LNCAP (cell line): ENCODE measurements around the gene HMGB4.

Experiments
- TF ChIP-seq, protein P1 (sequence below): fragments of 450-650 bp; IDR thresholded peaks from 2 replicates; pipeline ENCODE4 v1.5.1; 2017; ENCODE audit warnings: mild to moderate bottlenecking

HMGB4 gene

GRCh38 chr1:33863779-33864178 is at the start of gene HMGB4:
TSS of gene HMGB4 (plus strand) at chr1:33864079. CDS start at chr1:33864192, 113 bp downstream.
- TF ChIP-seq, protein P1, sequence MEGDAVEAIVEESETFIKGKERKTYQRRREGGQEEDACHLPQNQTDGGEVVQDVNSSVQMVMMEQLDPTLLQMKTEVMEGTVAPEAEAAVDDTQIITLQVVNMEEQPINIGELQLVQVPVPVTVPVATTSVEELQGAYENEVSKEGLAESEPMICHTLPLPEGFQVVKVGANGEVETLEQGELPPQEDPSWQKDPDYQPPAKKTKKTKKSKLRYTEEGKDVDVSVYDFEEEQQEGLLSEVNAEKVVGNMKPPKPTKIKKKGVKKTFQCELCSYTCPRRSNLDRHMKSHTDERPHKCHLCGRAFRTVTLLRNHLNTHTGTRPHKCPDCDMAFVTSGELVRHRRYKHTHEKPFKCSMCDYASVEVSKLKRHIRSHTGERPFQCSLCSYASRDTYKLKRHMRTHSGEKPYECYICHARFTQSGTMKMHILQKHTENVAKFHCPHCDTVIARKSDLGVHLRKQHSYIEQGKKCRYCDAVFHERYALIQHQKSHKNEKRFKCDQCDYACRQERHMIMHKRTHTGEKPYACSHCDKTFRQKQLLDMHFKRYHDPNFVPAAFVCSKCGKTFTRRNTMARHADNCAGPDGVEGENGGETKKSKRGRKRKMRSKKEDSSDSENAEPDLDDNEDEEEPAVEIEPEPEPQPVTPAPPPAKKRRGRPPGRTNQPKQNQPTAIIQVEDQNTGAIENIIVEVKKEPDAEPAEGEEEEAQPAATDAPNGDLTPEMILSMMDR, result no peak

DNA sequence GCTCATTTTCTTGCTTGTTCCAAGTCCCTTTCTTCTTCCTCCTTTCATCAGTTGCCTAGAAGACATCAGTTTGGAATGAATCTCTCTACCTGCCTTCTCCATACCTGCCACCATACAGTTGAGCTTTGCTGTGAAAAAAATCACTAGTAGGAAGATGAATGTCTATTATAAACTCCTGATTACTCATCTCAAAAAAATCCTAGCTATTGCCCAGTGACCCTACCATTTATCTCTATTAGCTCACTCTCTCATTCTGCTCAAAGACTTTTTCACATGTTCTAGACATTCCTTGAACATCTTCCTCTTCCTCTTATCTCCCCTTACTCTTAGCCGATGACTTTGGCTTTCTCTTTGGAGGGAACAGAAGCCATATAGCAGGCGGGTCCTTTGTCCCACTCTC is 49.7 kb upstream of the HMGB4 start:
- TF ChIP-seq, protein P1, result no peak

DNA sequence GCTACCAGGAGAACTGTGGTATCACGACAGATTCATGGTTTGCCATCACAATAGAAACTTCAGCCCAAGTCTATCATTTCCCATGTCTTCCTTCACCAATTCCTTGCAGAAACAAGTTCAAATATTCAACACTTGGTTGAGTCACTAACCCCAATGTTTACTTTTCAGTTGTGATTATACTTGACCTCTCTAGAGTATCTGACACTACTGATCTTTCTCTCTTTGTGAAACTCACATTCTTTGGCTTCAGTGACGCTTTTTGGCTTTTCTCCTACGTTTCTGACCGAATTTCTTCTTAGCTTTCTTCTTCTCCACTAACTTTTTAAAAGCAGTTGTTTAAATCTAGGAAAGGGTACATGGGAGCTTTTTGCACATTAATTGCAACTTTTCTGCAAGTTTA is 48.8 kb upstream of the HMGB4 start:
- TF ChIP-seq, protein P1, result no peak

DNA sequence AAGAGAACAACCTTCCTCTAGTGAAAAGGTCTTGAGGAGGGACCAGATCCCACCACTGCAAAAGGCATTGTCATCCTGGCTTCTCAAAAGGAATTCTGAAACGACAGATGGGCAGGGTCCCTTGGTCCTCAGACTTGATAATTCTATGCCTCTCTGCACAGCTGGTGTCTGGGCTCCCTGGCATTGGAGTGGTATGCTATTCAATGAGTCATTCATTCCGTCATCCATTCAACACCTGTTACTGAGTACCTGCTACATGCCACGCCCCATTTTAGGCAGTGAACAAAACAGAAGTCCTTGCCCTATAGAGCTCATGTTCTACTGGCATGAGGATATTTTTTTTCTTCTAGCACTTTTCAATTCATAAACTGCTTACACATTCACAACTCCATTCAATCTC is 45.8 kb upstream of the HMGB4 start:
- TF ChIP-seq, protein P1, result no peak

GRCh38 chr1:33819290-33819912 is 44.5 kb upstream of the HMGB4 start:
- TF ChIP-seq, protein P1, result no peak

- TF ChIP-seq, protein P1, result no peak
Measured at GRCh38 chr1:33819913-33820311, 44.0 kb upstream of the HMGB4 start.

- TF ChIP-seq, protein P1, result no peak
Measured at GRCh38 chr1:33820804-33821203, 43.1 kb upstream of the HMGB4 start.

DNA sequence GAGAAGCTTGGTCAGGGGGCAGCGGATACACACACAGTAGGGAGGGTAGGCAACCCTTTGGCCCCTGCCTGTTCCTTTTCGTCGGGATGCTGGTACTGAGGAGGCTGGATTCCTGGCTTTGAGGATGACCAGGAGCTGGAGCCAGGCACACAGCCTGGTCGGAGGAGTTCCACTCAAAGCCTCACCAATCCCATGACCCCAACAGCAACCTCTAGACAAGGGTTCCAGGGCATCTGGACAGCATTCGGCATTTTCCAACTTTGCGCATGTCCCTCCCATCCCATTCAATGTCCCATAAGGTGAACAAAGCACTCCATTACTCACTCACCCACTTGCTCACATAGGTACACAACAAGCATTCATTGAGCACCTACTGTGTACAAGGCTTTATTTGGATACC is 42.6 kb upstream of the HMGB4 start:
- TF ChIP-seq, protein P1, result no peak
